Measurements from ENCODE around the gene PIGK. TPM values are rescaled to one million over a fixed set of nuclear protein-coding genes. Genes with fewer than 3 reads are reported as not detected.
"Not testable (repeated sequence)": the region's sequence is repeated elsewhere in the genome, so short reads cannot be mapped to it uniquely, and the experiment has no call there.

The PIGK gene
- total RNA-seq, 4 donors from 2014 or later, result 15.3 to 27.2 (median 20.9) TPM

- peaks cover 0 to 10% (median 0%) of the 10 kb centered on the region in 4 donors for H3K9me3 ChIP-seq
- no peak overlapping the region for H3K27ac ChIP-seq
- H3K4me3 ChIP-seq, result no peak overlapping the region
- TF ChIP-seq EP300 (IDR thresholded peaks at IDR 0.05), result no peak
- no peak for TF ChIP-seq POLR2A (IDR thresholded peaks at IDR 0.05)
- TF ChIP-seq, protein P1, sequence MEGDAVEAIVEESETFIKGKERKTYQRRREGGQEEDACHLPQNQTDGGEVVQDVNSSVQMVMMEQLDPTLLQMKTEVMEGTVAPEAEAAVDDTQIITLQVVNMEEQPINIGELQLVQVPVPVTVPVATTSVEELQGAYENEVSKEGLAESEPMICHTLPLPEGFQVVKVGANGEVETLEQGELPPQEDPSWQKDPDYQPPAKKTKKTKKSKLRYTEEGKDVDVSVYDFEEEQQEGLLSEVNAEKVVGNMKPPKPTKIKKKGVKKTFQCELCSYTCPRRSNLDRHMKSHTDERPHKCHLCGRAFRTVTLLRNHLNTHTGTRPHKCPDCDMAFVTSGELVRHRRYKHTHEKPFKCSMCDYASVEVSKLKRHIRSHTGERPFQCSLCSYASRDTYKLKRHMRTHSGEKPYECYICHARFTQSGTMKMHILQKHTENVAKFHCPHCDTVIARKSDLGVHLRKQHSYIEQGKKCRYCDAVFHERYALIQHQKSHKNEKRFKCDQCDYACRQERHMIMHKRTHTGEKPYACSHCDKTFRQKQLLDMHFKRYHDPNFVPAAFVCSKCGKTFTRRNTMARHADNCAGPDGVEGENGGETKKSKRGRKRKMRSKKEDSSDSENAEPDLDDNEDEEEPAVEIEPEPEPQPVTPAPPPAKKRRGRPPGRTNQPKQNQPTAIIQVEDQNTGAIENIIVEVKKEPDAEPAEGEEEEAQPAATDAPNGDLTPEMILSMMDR (IDR thresholded peaks at IDR 0.05), result no peak
- no peaks in the 10 kb centered on the region for H3K27me3 ChIP-seq
- H3K4me1 ChIP-seq, result no peaks in the 10 kb centered on the region
- DNase-seq (ENCODE audit: low spot score in 2 of 2), result no peak
- H3K36me3 ChIP-seq, result peaks cover 0 to 30% (median 0%) of the 10 kb centered on the region in 3 donors
Measured at GRCh38 chr1:77200293-77200692, 18.9 kb downstream of the PIGK start.

GRCh38 chr1:77197351-77197750, 21.9 kb downstream of the PIGK start:
- peaks cover 0 to 27% (median 0%) of the 10 kb centered on the region in 3 donors for H3K36me3 ChIP-seq
- WGBS, 2 donors, result 90 to 97% methylated on average over 3 of the region's 3 CpGs
- H3K27ac ChIP-seq, result no peak overlapping the region
- no peak for TF ChIP-seq POLR2A (IDR thresholded peaks at IDR 0.05)
- TF ChIP-seq, protein P1 (IDR thresholded peaks at IDR 0.05), result no peak
- no peak for TF ChIP-seq EP300 (IDR thresholded peaks at IDR 0.05)
- no peaks in the 10 kb centered on the region for H3K27me3 ChIP-seq
- H3K4me3 ChIP-seq, result no peak overlapping the region
- no peak for DNase-seq (ENCODE audit: low spot score in 2 of 2)
- H3K4me1 ChIP-seq, result no peaks in the 10 kb centered on the region
- no peaks in the 10 kb centered on the region for H3K9me3 ChIP-seq

DNA sequence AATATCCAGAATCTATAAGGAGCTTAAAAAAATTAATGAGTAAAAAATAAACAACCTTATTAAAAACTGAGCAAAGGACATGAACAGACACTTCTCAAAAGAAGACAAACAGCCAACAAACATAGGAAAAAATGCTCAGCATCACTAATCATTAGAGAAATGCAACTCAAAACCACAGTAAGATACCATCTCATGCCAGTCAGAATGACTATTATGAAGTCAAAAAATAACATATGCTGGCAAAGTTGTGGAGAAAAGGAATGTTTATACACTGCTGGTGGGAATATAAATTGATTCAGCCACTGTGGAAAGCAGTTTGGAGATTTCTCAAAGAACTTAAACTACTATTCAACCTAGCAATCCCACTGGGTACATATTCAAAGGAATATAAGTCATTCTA, 25.3 kb downstream of the PIGK start:
- Histone ChIP-seq H3K27me3 (no peaks in the 10 kb centered on the region), H3K36me3 (peaks cover 0 to 25% (median 0%) of the 10 kb centered on the region in 3 donors), H3K9me3 (no peaks in the 10 kb centered on the region), H3K4me3 (no peak overlapping the region), H3K27ac (no peak overlapping the region), H3K4me1 (no peaks in the 10 kb centered on the region)
- DNase-seq (ENCODE audit: low spot score in 2 of 2), result no peak
- TF ChIP-seq EP300 (IDR thresholded peaks at IDR 0.05) (no peak), POLR2A (IDR thresholded peaks at IDR 0.05) (no peak)
- TF ChIP-seq, protein P1 (IDR thresholded peaks at IDR 0.05), result no peak

GRCh38 chr1:77188770-77189169, 30.5 kb downstream of the PIGK start:
- TF ChIP-seq, protein P1 (IDR thresholded peaks at IDR 0.05), result no peak
- TF ChIP-seq EP300 (IDR thresholded peaks at IDR 0.05) (no peak), POLR2A (IDR thresholded peaks at IDR 0.05) (no peak)
- Histone ChIP-seq H3K4me3 (no peak overlapping the region), H3K36me3 (peaks cover 0 to 36% (median 0%) of the 10 kb centered on the region in 3 donors), H3K27ac (no peak overlapping the region), H3K4me1 (no peaks in the 10 kb centered on the region), H3K9me3 (no peaks in the 10 kb centered on the region), H3K27me3 (no peaks in the 10 kb centered on the region)
- WGBS, 2 donors, result 94 to 99% methylated on average over 4 of the region's 4 CpGs
- DNase-seq (ENCODE audit: low spot score in 2 of 2), result no peak

DNA sequence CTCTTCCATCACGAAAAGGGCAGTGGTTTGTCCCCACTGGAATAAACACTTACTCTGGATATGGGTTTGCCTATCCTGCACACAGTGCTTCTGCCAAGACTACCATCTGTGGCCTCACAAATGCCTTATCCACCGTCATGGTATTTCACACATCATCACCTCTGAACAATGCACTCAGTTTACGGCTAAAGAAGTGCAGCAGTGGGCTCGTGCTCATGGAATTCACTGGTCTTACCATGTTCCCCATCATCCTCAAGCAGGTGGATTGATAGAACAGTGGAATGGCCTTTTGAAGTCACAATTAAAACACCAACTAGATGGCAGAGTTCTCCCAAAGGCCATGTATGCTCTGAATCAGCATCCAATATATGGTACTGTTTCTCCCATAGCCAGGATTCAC, 32.3 kb downstream of the PIGK start:
- WGBS, 2 donors, result 92 to 97% methylated on average over 4 of the region's 4 CpGs
- DNase-seq (ENCODE audit: low spot score in 2 of 2); H3K27ac ChIP-seq: not testable (repeated sequence)

DNA sequence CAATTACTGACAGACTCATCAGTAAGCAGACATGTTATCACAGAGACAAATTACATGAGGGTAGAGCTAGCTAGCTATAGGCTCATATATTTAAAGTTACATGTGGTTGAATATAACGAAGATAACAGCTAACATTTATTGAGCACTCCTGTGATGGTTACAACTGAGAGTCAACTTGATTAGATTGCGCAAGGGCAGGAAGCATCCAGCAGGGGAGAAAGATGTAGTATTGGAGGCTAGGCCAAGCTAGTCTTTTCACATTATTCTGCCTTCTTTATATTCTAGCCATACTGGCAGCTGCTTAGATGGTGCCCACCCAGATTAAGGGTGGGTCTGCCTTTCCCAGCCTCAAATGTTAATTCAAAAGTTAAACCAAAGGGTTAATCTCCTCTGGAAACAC, 37.1 kb downstream of the PIGK start:
- 96 to 97% methylated on average over 2 of the region's 2 CpGs for WGBS, 2 donors
- H3K4me3 ChIP-seq, result no peak overlapping the region
- no peak overlapping the region for H3K27ac ChIP-seq
- no peaks in the 10 kb centered on the region for H3K4me1 ChIP-seq
- H3K36me3 ChIP-seq, result peaks cover 0 to 32% (median 0%) of the 10 kb centered on the region in 3 donors
- DNase-seq (ENCODE audit: low spot score in 2 of 2), result no peak
- no peaks in the 10 kb centered on the region for H3K27me3 ChIP-seq
- no peak for TF ChIP-seq EP300 (IDR thresholded peaks at IDR 0.05)
- TF ChIP-seq POLR2A (IDR thresholded peaks at IDR 0.05), result no peak
- TF ChIP-seq, protein P1 (IDR thresholded peaks at IDR 0.05), result no peak
- peaks cover 0 to 8% (median 0%) of the 10 kb centered on the region in 4 donors for H3K9me3 ChIP-seq

More for the DNA sequence above, 32.3 kb downstream of the PIGK start:
- not testable (repeated sequence) for H3K4me3 ChIP-seq, H3K4me1 ChIP-seq, H3K27me3 ChIP-seq, H3K9me3 ChIP-seq
- H3K36me3 ChIP-seq, result peaks cover 0 to 42% (median 0%) of the 10 kb centered on the region in 3 donors

Measured in tibial nerve (tissue), 4 donors.